ENCODE results near the gene DYNLL1.
"Not testable (repeated sequence)": the region's sequence is repeated elsewhere in the genome, so short reads cannot be mapped to it uniquely, and the experiment has no call there.

DYNLL1 gene

DNA sequence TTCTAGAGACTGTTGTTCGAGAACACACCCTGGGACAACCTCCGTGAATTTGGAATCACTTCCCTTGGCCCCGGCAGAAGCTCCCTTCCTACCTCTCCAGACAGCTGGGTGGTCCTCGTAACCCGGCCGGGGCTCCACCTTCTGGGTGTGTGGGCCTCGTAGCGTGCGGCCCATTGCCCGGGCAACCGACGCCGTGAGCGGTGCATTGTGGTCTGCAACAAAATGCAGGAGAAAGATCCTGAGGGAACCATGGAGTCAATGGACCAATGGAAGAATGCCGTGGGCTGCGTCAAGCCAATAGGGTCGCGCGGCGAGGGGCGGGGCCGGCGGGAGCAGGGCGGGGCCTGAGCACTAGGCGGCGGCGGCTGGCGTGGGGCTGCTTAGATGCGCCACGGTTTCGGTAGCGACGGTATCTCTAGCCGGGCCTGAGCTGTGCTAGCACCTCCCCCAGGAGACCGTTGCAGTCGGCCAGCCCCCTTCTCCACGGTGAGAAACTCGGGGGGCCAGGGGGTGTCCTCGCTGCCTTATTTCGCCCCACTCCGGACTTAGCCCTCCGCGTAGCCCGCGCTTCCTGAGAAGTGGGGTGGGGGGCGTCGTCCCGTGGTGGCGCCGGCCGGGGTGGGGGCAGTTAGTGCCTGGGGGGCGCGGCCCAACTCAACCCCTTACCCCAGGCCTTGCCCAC lies at the start of gene DYNLL1:
DYNLL1 (plus strand) TSS at position 383 of the 682 bp plus-strand sequence. CDS start 309 bp downstream, outside the sequence.
- peak; percentile 58 for DNase-seq

DNA sequence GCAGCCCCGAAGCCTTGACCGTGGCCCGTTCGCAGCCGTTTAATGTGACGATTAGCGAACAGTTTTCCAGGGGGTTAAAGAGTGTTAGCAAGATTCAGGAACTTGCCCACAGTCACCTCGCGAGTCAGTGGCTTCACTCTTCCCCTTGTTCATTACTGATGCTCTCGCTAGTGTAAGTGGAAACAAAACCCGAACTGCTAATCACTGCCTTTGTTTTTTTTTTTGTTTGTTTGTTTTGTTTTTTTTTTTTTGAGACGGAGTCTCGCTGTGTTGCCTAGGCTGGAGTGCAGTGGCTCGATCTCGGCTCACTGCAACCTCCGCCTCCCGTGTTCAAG lies 49.1 kb upstream of the DYNLL1 start:
- DNase-seq = not testable (repeated sequence)

GRCh38 chr12:120447992-120448391 lies 47.9 kb upstream of the DYNLL1 start:
- no peak for DNase-seq

GRCh38 chr12:120452524-120452923 lies 43.4 kb upstream of the DYNLL1 start:
- DNase-seq = not testable (repeated sequence)

DNA sequence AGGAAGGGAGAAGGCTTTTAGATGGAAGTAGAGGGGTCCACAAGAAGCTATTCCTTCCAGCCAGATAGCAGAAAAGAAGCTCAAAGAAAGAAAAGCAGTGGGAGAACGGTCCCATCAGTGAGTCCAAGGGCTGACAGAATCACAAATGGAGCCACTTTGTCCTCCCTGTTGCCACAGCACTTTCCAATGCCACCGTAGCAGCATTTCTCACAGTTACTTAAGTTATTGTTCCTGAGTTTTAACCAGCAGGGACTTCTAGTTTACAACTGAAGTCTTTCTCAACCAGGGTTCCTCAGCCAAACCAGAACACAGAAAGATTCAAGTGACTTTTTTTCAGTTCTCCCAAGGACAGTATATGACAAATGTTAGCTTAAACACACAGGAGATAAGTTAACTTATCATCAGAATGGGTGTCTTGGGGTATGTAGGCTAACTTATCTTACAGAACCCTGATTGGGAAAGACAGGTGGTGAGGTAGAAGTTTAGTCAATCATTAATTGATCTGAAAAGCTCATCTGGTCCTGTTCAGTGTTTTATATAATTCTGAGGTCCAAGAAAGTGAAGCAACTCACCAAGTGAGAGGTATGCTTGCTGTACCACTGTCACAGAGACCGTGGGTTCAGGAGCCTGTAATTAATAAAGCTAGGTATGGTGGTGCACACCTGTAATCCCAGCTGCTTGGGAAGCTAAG lies 42.7 kb upstream of the DYNLL1 start:
- DNase-seq = no peak

DNA sequence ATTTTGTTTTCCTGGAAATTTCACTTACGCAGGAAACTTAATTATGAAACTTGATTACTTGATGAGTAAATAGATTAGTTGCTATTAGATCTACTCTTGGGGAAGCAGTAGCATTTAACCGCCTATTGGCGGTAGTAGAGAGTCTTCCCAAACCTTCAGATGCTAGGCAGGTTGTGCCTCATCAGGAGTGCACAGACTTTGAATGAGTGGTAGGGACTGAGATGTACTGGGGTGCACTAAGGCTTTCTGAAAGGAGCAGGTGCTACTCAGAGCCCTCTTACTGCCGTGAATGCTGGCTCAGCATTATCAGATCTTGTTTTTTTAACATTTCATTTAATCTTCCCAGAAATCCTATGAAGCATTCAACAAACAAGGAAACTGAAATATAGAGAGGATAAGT lies 41.9 kb upstream of the DYNLL1 start:
- no peak for DNase-seq

DNA sequence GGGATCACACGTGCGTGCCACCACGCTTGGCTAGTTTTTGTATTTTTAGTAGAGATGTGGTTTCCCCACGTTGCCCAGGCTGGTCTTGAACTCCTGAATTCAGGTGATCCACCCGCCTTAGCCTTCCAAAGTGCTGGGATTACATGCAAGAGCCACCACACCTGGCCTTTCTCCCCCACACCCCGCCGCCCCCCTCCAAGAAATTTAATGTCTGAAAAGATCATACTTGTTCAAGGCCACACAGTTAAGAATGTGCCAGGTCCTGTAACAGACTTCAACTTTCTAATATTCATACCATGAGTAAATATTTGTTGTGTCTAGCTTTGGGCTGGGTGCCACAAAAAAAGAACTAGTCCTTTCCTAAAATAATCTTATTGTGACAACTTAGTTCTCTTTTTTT lies 40.6 kb upstream of the DYNLL1 start:
- DNase-seq = no peak

- DNase-seq = no peak
Observed at GRCh38 chr12:120457133-120457532, 38.8 kb upstream of the DYNLL1 start.

DNA sequence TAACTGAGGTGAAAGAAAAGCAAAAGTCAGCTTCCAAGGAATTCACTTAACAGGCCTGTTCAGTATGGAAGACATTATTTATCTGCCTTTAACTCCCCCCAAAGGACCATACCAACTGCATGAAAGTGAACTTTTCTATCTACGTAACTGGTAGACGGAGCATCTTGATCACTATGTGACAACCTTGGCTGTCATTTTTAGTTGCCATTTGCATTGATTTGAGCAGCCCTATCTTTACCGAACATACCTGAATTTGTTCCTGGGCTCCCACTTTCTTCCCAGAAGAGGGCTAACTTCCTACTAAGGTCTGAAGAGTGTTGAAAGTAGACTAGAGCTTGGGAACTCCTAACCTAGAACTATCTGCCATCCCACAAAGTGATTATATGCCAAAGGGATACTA lies 35.8 kb upstream of the DYNLL1 start:
- no peak for DNase-seq

- DNase-seq = no peak
Observed at GRCh38 chr12:120462099-120462640, 33.7 kb upstream of the DYNLL1 start.

- no peak for DNase-seq
Observed at GRCh38 chr12:120463712-120464111, 32.2 kb upstream of the DYNLL1 start.

GRCh38 chr12:120465756-120466155 lies 30.2 kb upstream of the DYNLL1 start:
- no peak for DNase-seq

DNA sequence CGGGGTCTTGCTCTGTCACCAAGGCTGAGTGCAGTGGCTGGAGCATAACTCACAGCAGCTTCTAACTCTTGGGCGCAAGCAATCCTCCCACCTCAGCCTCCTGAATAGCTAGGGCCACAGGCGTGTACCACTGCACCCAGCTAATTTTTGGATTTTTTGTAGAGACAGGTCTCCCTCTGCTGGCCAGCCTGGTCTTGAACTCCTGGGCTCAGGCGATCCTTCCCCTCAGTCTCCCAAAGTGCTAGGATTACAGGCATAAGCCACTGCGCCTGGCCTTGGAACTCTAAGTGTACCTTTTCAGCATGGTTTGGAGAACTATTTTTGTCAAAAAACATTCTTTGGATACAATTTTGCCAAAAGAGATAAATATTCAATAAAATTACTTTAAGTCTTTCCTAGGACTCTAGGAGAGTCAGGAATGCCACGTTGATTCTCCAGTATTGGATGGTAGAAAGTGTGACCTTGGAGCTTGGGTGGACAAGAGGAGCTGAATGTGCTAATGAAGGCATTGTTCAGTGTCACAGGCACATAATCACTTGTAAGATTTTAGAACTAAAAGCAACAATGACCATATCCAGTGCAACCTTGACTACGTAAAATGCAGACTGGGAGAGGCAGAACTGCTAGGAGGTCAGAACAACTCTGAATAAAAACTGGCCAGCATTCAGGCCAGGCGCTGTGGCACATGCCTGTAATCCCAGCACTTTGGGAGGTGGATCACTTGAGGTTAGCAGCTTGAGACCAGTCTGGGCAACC lies 29.2 kb upstream of the DYNLL1 start:
- no peak for DNase-seq

DNA sequence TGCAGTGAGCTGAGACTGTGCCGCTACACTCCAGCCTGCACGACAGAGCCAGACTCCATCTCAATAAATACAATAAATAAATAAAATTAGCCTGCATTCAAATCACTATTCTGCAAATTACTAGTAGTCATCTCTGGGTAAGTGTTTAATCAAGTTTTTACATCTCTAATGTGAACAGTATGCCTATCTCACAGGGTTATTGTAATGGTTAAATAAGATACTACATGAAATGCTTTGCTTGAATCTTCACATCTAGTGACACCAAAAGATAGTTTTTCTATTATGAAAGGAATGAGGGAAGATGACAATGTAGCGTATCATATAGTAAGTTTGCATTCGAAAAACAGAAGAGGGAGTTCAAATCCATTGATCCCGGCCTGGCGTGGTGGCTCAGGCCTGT lies 28.5 kb upstream of the DYNLL1 start:
- no peak for DNase-seq

GRCh38 chr12:120468325-120468820 lies 27.5 kb upstream of the DYNLL1 start:
- DNase-seq = peak; percentile 41

DNA sequence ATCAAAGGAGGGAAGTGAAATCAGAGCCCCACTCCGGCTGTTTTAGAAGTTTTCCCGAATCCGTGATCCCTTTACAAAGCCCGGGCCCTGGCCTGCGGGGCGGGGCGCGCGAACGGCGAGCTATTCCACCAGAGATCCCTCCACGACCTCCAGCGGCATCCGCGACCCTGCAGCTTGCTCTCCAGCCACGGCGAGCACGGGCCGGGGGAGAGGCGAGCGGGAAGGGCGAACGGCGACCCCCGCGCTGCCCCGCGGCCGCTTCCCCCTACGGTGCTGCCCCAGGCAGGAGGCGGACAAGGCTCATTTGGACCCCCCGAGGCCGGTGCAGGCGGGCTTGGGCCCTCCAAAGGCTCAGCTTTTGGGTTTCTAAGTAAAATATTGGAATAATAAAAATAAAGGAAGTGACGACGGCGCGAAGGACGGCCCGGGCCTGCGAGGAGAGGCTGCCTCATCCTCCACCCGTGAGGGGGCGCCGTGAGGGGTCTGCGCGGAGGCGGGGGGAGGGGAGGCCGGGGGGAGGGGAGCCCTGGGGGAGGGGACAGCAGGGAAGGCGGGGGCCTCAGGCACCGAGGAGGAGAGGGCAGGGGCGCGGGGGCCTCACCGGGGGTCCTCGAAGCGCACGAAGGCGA lies 27.0 kb upstream of the DYNLL1 start:
- no peak for DNase-seq

DNA sequence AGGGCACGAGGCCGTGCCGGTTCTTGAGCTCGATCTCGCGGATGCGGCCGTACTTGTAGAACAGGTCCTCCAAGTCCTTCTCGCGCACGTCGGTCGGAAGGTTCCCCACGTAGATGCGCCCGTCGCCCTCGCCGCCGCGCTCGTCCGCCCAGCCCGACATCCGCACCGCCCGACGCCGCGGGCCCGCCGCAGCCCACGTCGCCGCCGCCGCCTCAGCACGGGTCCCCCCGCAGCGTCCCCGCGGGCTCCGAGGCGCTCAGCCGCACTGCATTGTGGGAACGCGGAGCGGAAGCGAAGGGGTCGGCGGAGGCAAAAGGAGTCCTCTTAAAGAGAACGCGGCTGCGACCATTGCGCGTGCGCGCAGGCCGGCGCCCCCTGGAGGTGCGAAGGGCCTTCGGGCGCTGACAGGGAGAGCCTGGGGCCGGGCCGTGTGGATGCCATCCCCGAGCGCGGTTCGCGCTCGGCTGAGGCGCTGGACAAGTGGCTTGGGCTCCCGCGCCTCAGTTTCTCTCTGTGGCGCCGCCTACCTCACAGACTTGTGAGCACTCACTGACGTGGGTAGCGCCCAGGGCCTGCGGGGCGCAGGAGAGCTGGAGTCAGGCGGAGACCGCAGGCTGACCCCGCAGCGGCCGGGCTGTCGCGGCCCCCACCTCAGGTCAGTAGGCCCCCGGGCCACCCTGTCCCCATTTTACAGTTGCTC lies 26.3 kb upstream of the DYNLL1 start, which contains the start of gene SRSF9:
SRSF9 (minus strand) TSS at position 299 of the 700 bp plus-strand sequence; CDS start at position 160, 139 bp downstream.
- DNase-seq = peak; percentile 74

GRCh38 chr12:120470150-120470784 lies 25.6 kb upstream of the DYNLL1 start:
- DNase-seq = no peak

DNA sequence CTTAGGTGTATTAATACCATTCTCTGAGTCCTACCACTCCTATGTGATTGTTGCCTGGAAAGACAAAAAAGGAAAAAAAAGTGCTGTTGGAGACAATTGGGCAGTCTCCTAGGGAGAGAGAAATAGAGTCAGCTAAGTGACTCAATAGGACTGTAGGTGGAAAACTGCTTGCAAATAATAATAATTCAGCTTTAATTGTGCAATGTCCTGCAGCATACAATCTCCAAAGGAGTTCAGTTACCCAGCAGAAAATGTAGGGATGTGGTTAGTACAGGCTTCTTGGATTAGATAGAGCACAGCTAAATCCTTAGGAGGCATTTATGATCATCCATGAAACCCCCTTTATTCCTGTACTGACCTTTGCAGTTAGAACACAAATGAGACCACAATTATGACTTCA lies 23.4 kb upstream of the DYNLL1 start:
- DNase-seq = no peak

DNA sequence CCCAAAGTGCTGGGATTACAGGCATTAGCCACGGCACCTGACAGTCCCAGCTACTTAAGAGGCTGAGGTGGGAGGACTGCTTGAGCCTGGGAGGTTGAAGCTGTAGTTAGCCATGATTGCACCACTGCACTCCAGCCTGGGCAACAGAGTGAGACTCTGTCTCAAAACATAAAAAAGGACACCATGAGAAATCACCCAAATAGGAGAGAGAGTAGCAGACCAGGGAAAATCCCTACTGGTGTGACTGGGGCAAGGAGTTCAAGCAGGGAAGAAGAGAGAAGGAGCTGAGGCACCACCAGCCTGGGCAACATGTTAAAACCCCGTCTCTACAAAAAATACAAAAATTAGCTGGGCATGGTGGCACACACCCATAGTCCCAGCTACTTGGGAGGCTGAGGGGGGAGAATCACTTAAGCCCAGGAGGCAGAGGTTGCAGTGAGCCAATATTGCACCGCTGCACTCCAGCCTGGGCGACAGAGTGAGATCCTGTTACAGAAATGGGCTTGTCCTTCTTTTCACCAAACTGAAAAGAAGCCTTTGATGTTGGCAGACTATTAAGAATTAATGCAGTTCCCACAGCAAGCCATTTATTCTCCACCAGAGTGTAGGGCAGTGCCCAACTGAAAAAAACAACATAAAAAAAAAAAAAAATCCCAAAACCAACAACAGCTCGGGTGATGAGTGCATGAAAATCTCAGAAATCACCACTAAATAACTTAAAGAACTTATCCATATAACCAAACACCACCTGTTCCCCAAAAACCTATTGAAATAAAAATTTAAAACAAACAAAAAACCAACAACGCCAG lies 21.9 kb upstream of the DYNLL1 start:
- DNase-seq = no peak

DNA sequence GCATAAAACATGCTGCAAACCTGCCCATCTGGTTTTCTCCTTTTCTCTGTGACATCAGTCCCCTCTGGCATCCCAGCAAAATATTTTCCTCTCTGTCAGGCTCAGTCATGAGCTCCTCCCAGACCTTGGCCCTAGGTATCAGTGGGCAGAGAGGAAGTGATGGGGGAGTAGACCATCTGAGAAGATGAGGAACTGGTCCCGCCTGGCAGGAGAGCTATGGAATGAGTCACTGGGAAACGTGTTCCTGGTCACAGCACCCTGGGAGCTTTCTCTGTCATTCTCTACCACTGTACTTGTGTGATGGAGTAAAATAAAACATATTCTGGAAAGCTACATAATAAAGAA lies 21.3 kb upstream of the DYNLL1 start:
- peak; percentile 44 for DNase-seq
